ENCODE measurements around the gene CDH4.
"Not testable (repeated sequence)": the region's sequence is repeated elsewhere in the genome, so short reads cannot be mapped to it uniquely, and the experiment has no call there.

Gene CDH4

GRCh38 chr20:61253640-61254511, 1.8 kb downstream of the CDH4 start:
- no peak for DNase-seq (ENCODE audit: low spot score)

- no peak for DNase-seq (ENCODE audit: low spot score)
These were observed 3.0 kb downstream of the CDH4 start for GRCh38 chr20:61254881-61255626.

GRCh38 chr20:61256365-61256764, 4.3 kb downstream of the CDH4 start:
- no peak for DNase-seq (ENCODE audit: low spot score)

GRCh38 chr20:61256824-61257223, 4.8 kb downstream of the CDH4 start:
- DNase-seq (ENCODE audit: low spot score), result no peak

GRCh38 chr20:61257611-61258010, 5.5 kb downstream of the CDH4 start:
- DNase-seq (ENCODE audit: low spot score), result no peak

- DNase-seq (ENCODE audit: low spot score), result no peak
These were observed 7.7 kb downstream of the CDH4 start for GRCh38 chr20:61259741-61260140.

- DNase-seq (ENCODE audit: low spot score), result no peak
These were observed 8.8 kb downstream of the CDH4 start for GRCh38 chr20:61260905-61261304.

GRCh38 chr20:61262036-61262435, 10.0 kb downstream of the CDH4 start:
- no peak for DNase-seq (ENCODE audit: low spot score)

- no peak for DNase-seq (ENCODE audit: low spot score)
These were observed 10.5 kb downstream of the CDH4 start for GRCh38 chr20:61262514-61262913.

GRCh38 chr20:61263084-61263695, 11.1 kb downstream of the CDH4 start:
- DNase-seq (ENCODE audit: low spot score), result peak; percentile 8

- DNase-seq (ENCODE audit: low spot score), result no peak
These were observed 11.9 kb downstream of the CDH4 start for GRCh38 chr20:61263938-61264337.

GRCh38 chr20:61267241-61267640, 15.2 kb downstream of the CDH4 start:
- DNase-seq (ENCODE audit: low spot score), result no peak

GRCh38 chr20:61268024-61268423, 16.0 kb downstream of the CDH4 start:
- no peak for DNase-seq (ENCODE audit: low spot score)

- peak; percentile 87 for DNase-seq (ENCODE audit: low spot score)
These were observed 19.5 kb downstream of the CDH4 start for GRCh38 chr20:61271312-61272231.

GRCh38 chr20:61273024-61273423, 21.0 kb downstream of the CDH4 start:
- DNase-seq (ENCODE audit: low spot score), result not testable (repeated sequence)

GRCh38 chr20:61273666-61274065, 21.6 kb downstream of the CDH4 start:
- DNase-seq (ENCODE audit: low spot score), result not testable (repeated sequence)

GRCh38 chr20:61274326-61274725, 22.3 kb downstream of the CDH4 start:
- no peak for DNase-seq (ENCODE audit: low spot score)

GRCh38 chr20:61278296-61278695, 26.2 kb downstream of the CDH4 start:
- DNase-seq (ENCODE audit: low spot score), result no peak

- no peak for DNase-seq (ENCODE audit: low spot score)
These were observed 27.6 kb downstream of the CDH4 start for GRCh38 chr20:61279621-61280150.

GRCh38 chr20:61280217-61280980, 28.3 kb downstream of the CDH4 start:
- no peak for DNase-seq (ENCODE audit: low spot score)
